Activated CD8-positive, alpha-beta T cell treated with anti-CD3 and anti-CD28 coated beads, Interleukin-2, amount 10 ng/mL, durations not matched to agents 7 days and 5 days (primary cell): ENCODE data around the gene TMEM45A. TPM values are rescaled to one million over a fixed set of nuclear protein-coding genes. Genes with fewer than 3 reads are reported as not detected.

ENCODE experiments used
- ATAC-seq: fragments of 150-1000 bp; cut with Tn5 transposase; one replicate; pipeline ENCODE4 v1.10.0; 2021; ENCODE audit warnings: moderate library complexity
- CTCF ChIA-PET: fragments of 350-600 bp; sonication (Branson Sonifier 250); formaldehyde crosslinking; loops from one replicate; lab custom pipeline; 2021; ENCODE audit warnings: antibody characterized with exemption; lab: Charles Lee
- POLR2A ChIA-PET: fragments of 350-600 bp; sonication (Branson Sonifier 250); formaldehyde crosslinking; loops from one replicate; lab custom pipeline; 2021; ENCODE audit warnings: antibody characterized with exemption; lab: Charles Lee
- DNase-seq: peaks from one replicate; pipeline ENCODE4 v3.0.0-alpha.2; 2020
- H3K27ac Mint-ChIP-seq: one replicate; pipeline ENCODE4 v1.8.0; 2021; ENCODE audit warnings: mild to moderate bottlenecking, mixed read lengths
- H3K27me3 Mint-ChIP-seq: one replicate; pipeline ENCODE4 v1.8.0; 2021; ENCODE audit warnings: low read depth, mixed read lengths
- H3K36me3 Mint-ChIP-seq: one replicate; pipeline ENCODE4 v1.8.0; 2021; ENCODE audit warnings: low read depth, mixed read lengths
- H3K4me1 Mint-ChIP-seq: one replicate; pipeline ENCODE4 v1.8.0; 2021; ENCODE audit warnings: low read depth, mixed read lengths
- H3K4me3 Mint-ChIP-seq: one replicate; pipeline ENCODE4 v1.8.0; 2021; ENCODE audit warnings: mild to moderate bottlenecking, mixed read lengths
- H3K9me3 Mint-ChIP-seq: one replicate; pipeline ENCODE4 v1.8.0; 2022; ENCODE audit warnings: mixed read lengths; ENCODE audit not compliant: insufficient read depth
- total RNA-seq, 2 experiments: library from RNA; stranded (reverse); gene quantifications; one replicate each; pipeline ENCODE4 v1.2.3, GENCODE V29; 2021

The TMEM45A gene
- total RNA-seq, 2 experiments from 2014 or later: 0.29 to 0.42 TPM

- ChIA-PET POLR2A (no interaction called here), CTCF (no interaction called here)
- H3K4me3 Mint-ChIP-seq: no peak within 1 kb of the TSS
- H3K27ac Mint-ChIP-seq: peak within 1 kb of the TSS; percentile 5
- peaks cover 16% of the 10 kb centered on the region for H3K27me3 Mint-ChIP-seq
- peaks cover 6% of the 10 kb centered on the region for H3K9me3 Mint-ChIP-seq
- DNase-seq (no peak), ATAC-seq (peak; percentile 63)
- H3K4me1 Mint-ChIP-seq: peaks cover 25% of the 10 kb centered on the region
- H3K36me3 Mint-ChIP-seq: no peaks in the 10 kb centered on the region
These were observed 116.9 kb downstream of the TMEM45A start, which contains the start of gene ADGRG7 for GRCh38 chr3:100609305-100609704. Gene ADGRG7, plus strand, starts transcription at chr3:100609601. Its CDS starts 256 bp downstream, at chr3:100609857.

- Mint-ChIP-seq H3K4me1 (peaks cover 25% of the 10 kb centered on the region), H3K27ac (no peak overlapping the region), H3K9me3 (peaks cover 6% of the 10 kb centered on the region), H3K27me3 (peaks cover 16% of the 10 kb centered on the region), H3K36me3 (no peaks in the 10 kb centered on the region), H3K4me3 (no peak overlapping the region)
- ATAC-seq (no peak), DNase-seq (no peak)
- CTCF ChIA-PET: interaction anchor here (1.4 to 1.6 kb wide), 2 partner anchors 147 to 293 kb away, joined by 3 to 6 read pairs; no protein-coding TSS in a partner anchor
- POLR2A ChIA-PET: no interaction called here
These were observed 117.5 kb downstream of the TMEM45A start for GRCh38 chr3:100609963-100610362.

GRCh38 chr3:100611221-100611620 lies 118.8 kb downstream of the TMEM45A start:
- no peak for DNase-seq
- Mint-ChIP-seq H3K27me3 (peaks cover 20% of the 10 kb centered on the region), H3K36me3 (peaks cover 4% of the 10 kb centered on the region), H3K9me3 (peaks cover 6% of the 10 kb centered on the region), H3K4me1 (peaks cover 25% of the 10 kb centered on the region), H3K27ac (no peak overlapping the region), H3K4me3 (no peak overlapping the region)
- ChIA-PET CTCF (interaction anchor here (1.4 to 1.6 kb wide), 2 partner anchors 148 to 295 kb away, joined by 3 to 6 read pairs; no protein-coding TSS in a partner anchor), POLR2A (no interaction called here)
- ATAC-seq: no peak

- no peak overlapping the region for H3K4me3 Mint-ChIP-seq
- H3K4me1 Mint-ChIP-seq: peaks cover 22% of the 10 kb centered on the region
- no peak for DNase-seq
- CTCF ChIA-PET: interaction anchor here (1.0 to 1.4 kb wide), 3 partner anchors 13 to 24 kb away, joined by 3 to 4 read pairs (median 3); no protein-coding TSS in a partner anchor
- H3K9me3 Mint-ChIP-seq: peaks cover 6% of the 10 kb centered on the region
- H3K27me3 Mint-ChIP-seq: peaks cover 18% of the 10 kb centered on the region
- POLR2A ChIA-PET: no interaction called here
- H3K36me3 Mint-ChIP-seq: peaks cover 26% of the 10 kb centered on the region
- H3K27ac Mint-ChIP-seq: no peak overlapping the region
- no peak for ATAC-seq
These were observed 121.4 kb downstream of the TMEM45A start for GRCh38 chr3:100613721-100614390.

GRCh38 chr3:100614941-100615340 lies 122.5 kb downstream of the TMEM45A start:
- DNase-seq (no peak), ATAC-seq (no peak)
- CTCF ChIA-PET: interaction anchor here (1.4 kb wide), 1 partner anchor 25 kb away, joined by 4 read pairs; no protein-coding TSS in a partner anchor
- POLR2A ChIA-PET: no interaction called here
- Mint-ChIP-seq H3K4me3 (no peak overlapping the region), H3K27me3 (peaks cover 22% of the 10 kb centered on the region), H3K36me3 (peaks cover 32% of the 10 kb centered on the region), H3K9me3 (peaks cover 6% of the 10 kb centered on the region), H3K4me1 (peaks cover 12% of the 10 kb centered on the region), H3K27ac (no peak overlapping the region)

- Mint-ChIP-seq H3K4me1 (peaks cover 9% of the 10 kb centered on the region), H3K9me3 (no peaks in the 10 kb centered on the region), H3K27me3 (peaks cover 20% of the 10 kb centered on the region), H3K36me3 (peaks cover 35% of the 10 kb centered on the region), H3K27ac (no peak overlapping the region), H3K4me3 (no peak overlapping the region)
- CTCF ChIA-PET: no interaction called here
- POLR2A ChIA-PET: no interaction called here
- ATAC-seq (no peak), DNase-seq (no peak)
These were observed 123.3 kb downstream of the TMEM45A start for GRCh38 chr3:100615684-100616083.

- H3K27ac Mint-ChIP-seq: no peak overlapping the region
- no peaks in the 10 kb centered on the region for H3K9me3 Mint-ChIP-seq
- peaks cover 12% of the 10 kb centered on the region for H3K27me3 Mint-ChIP-seq
- no peak for ATAC-seq
- no peak overlapping the region for H3K4me3 Mint-ChIP-seq
- ChIA-PET CTCF (interaction anchor here (0.6 to 1.9 kb wide), 5 partner anchors 13 to 105 kb away, joined by 3 to 7 read pairs (median 3); no protein-coding TSS in a partner anchor), POLR2A (interaction anchor here (0.8 kb wide), 1 partner anchor 89 kb away, joined by 4 read pairs; no protein-coding TSS in a partner anchor)
- peaks cover 75% of the 10 kb centered on the region for H3K36me3 Mint-ChIP-seq
- DNase-seq: no peak
- H3K4me1 Mint-ChIP-seq: no peaks in the 10 kb centered on the region
These were observed 128.8 kb downstream of the TMEM45A start for GRCh38 chr3:100621251-100621650.

Other genes with a start within 250 kb of the TMEM45A start
- gene TBC1D23, start 231.6 kb upstream of the TMEM45A start, total RNA-seq: 10 to 100 TPM; 28.6 to 29.3 TPM
- gene NIT2, start 157.9 kb upstream of the TMEM45A start, total RNA-seq: 10 to 100 TPM; 39.5 to 46.2 TPM
- gene TOMM70, start 91.5 kb upstream of the TMEM45A start, total RNA-seq: 10 to 100 TPM; 42.1 to 43.8 TPM
- 1 to 10 TPM; 1.4 TPM for gene LNP1, start 91.1 kb upstream of the TMEM45A start, total RNA-seq
- 10 to 100 TPM; 26.5 to 27.0 TPM for gene ADGRG7, start 117.0 kb downstream of the TMEM45A start, total RNA-seq
- 10 to 100 TPM; 59.8 to 63.1 TPM for gene TFG, start 216.9 kb downstream of the TMEM45A start, total RNA-seq